IMR-90 (cell line): ENCODE results near the gene ATP11A.

Experiments
- CEBPB ChIP-seq: IDR thresholded peaks from 2 replicates; pipeline ENCODE4 v1.6.1; 2012; ENCODE audit warnings: low read depth, low read length, improper control_type of control experiment
- CTCF ChIP-seq: conservative IDR thresholded peaks from 2 replicates; pipeline ENCODE4 v1.5.1; 2012; ENCODE audit warnings: mild to moderate bottlenecking, low read depth, low read length, improper control_type of control experiment
- ELK1 ChIP-seq: fragments of 150-350 bp; IDR thresholded peaks from 2 replicates; pipeline ENCODE4 v1.6.1; 2016; ENCODE audit warnings: low read depth, mild to moderate bottlenecking, low read length, moderate library complexity, borderline replicate concordance
- MAFK ChIP-seq: IDR thresholded peaks from 2 replicates; pipeline ENCODE4 v1.6.1; 2012; ENCODE audit warnings: low read depth, low read length, improper control_type of control experiment
- MAZ ChIP-seq: IDR thresholded peaks from 2 replicates; pipeline ENCODE4 v1.6.1; 2012; ENCODE audit warnings: low read depth, mild to moderate bottlenecking, low read length, improper control_type of control experiment, moderate library complexity, borderline replicate concordance
- POLR2A ChIP-seq: IDR thresholded peaks from 2 replicates; pipeline ENCODE4 v1.6.1; 2012; ENCODE audit warnings: mild to moderate bottlenecking, low read depth, low read length
- RCOR1 ChIP-seq: IDR thresholded peaks from 2 replicates; pipeline ENCODE4 v1.6.1; 2012; ENCODE audit warnings: mild to moderate bottlenecking, low read length, improper control_type of control experiment; ENCODE audit not compliant: insufficient replicate concordance

DNA sequence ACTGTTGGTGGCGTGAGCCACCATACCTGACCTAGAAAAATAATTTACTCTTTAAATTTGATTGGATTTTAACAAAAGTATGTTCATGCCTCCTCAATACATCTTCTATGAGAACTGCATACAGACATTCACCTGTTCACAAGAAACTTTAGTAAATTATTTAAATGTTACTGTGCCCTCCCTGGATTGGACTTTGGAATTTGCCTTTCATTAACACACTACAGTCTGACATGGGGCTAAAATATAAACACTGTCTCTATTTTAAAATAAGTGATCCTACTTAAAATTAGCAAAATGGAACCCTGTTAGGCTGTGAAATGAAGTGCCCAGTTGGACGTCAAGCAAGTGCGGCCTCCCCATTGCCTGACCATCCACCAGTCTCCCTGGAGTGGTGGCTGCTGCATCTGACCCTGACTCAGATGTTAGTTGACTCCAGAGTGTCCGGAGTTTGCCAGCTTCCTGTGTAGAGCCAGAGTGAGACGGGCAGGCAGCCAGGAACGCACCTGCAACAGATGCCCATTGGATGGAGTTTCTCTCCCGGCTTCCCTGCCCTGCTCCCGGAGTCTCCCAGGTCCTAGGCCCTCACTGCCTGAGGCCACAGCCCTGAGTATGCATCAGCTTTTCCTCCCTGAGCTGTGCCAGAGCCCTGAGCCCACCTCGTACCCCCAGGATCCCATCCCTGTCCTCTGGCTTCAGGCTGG lies 45.9 kb upstream of the ATP11A start:
- TF ChIP-seq CTCF (no peak), POLR2A (no peak), CEBPB (no peak), MAZ (no peak), RCOR1 (no peak), ELK1 (no peak), MAFK (no peak)
